ENCODE results near the gene BCO2. TPM values are rescaled to one million over a fixed set of nuclear protein-coding genes. Genes with fewer than 3 reads are reported as not detected.

Gene BCO2
- total and polyA plus RNA-seq, 8 donors, result 0.87 to 21.8 (median 1.8) TPM; not detected in 1

GRCh38 chr11:112163875-112164685 is 11.2 kb upstream of the BCO2 start, which contains the start of gene IL18:
TSS of gene IL18 (minus strand) at chr11:112164094. CDS start at chr11:112155053, 9,041 bp downstream.
- no peaks in the 10 kb centered on the region for H3K36me3 ChIP-seq
- peak within 1 kb of the TSS in 4 of 5 donors; percentile 55 to 80 (median 66) for H3K27ac ChIP-seq
- H3K4me1 ChIP-seq, result peaks cover 0 to 45% (median 0%) of the 10 kb centered on the region in 4 donors
- H3K4me3 ChIP-seq, result peak within 1 kb of the TSS in 3 of 4 donors; percentile 36 to 38 (median 38)
- WGBS, 5 donors, result 35 to 55% (median 43%) methylated on average over 12 of the region's 12 CpGs
- H3K9me3 ChIP-seq, result no peaks in the 10 kb centered on the region
- DNase-seq, result peak; percentile 54 to 67
- H3K27me3 ChIP-seq, result no peaks in the 10 kb centered on the region
- intact Hi-C loops (cut with DNase I; ENCODE audit: low total_unique reads), result no loop called here
- TF ChIP-seq POLR2AphosphoS5 (IDR thresholded peaks at IDR 0.05) (peak in 1 of 3 donors; percentile 52), POLR2A (IDR thresholded peaks at IDR 0.05) (no peak)

- intact Hi-C loops (cut with DNase I; ENCODE audit: low total_unique reads), result no loop called here
- DNase-seq, result no peak
- H3K9me3 ChIP-seq, result no peaks in the 10 kb centered on the region
- no peak overlapping the region for H3K27ac ChIP-seq
- H3K4me1 ChIP-seq, result peaks cover 0 to 39% (median 0%) of the 10 kb centered on the region in 4 donors
- TF ChIP-seq POLR2AphosphoS5 (IDR thresholded peaks at IDR 0.05) (no peak), POLR2A (IDR thresholded peaks at IDR 0.05) (no peak), EP300 (IDR thresholded peaks at IDR 0.05) (no peak), CTCF (IDR thresholded peaks at IDR 0.05) (no peak)
- WGBS, 5 donors, result 42 to 54% (median 49%) methylated on average over 3 of the region's 3 CpGs
- no peaks in the 10 kb centered on the region for H3K36me3 ChIP-seq
- H3K27me3 ChIP-seq, result no peaks in the 10 kb centered on the region
- H3K4me3 ChIP-seq, result no peak overlapping the region
Measured at GRCh38 chr11:112165049-112165448, 10.3 kb upstream of the BCO2 start.

GRCh38 chr11:112166562-112166961 is 8.8 kb upstream of the BCO2 start:
- Histone ChIP-seq H3K27ac (no peak overlapping the region), H3K9me3 (no peaks in the 10 kb centered on the region), H3K36me3 (no peaks in the 10 kb centered on the region), H3K4me1 (peaks cover 0 to 26% (median 0%) of the 10 kb centered on the region in 4 donors), H3K4me3 (no peak overlapping the region), H3K27me3 (no peaks in the 10 kb centered on the region)
- intact Hi-C loops (cut with DNase I; ENCODE audit: low total_unique reads), result no loop called here
- TF ChIP-seq POLR2AphosphoS5 (IDR thresholded peaks at IDR 0.05) (no peak), EP300 (IDR thresholded peaks at IDR 0.05) (no peak), POLR2A (IDR thresholded peaks at IDR 0.05) (no peak), CTCF (IDR thresholded peaks at IDR 0.05) (no peak)
- WGBS, 5 donors, result 63 to 72% (median 65%) methylated on average over 8 of the region's 8 CpGs
- no peak for DNase-seq

GRCh38 chr11:112167145-112167544 is 8.2 kb upstream of the BCO2 start, which contains the start of gene TEX12:
TSS of gene TEX12 (plus strand) at chr11:112167372. CDS start at chr11:112169269, 1,897 bp downstream.
- WGBS, 5 donors, result 82 to 89% (median 84%) methylated on average over 25 of the region's 25 CpGs
- DNase-seq, result no peak
- Histone ChIP-seq H3K9me3 (no peaks in the 10 kb centered on the region), H3K27ac (no peak within 1 kb of the TSS), H3K4me3 (no peak within 1 kb of the TSS), H3K27me3 (no peaks in the 10 kb centered on the region), H3K4me1 (peaks cover 0 to 23% (median 0%) of the 10 kb centered on the region in 4 donors), H3K36me3 (no peaks in the 10 kb centered on the region)
- intact Hi-C loops (cut with DNase I; ENCODE audit: low total_unique reads), result no loop called here
- TF ChIP-seq POLR2AphosphoS5 (IDR thresholded peaks at IDR 0.05) (no peak), EP300 (IDR thresholded peaks at IDR 0.05) (no peak), CTCF (IDR thresholded peaks at IDR 0.05) (no peak), POLR2A (IDR thresholded peaks at IDR 0.05) (no peak)
